H1 (cell line): ENCODE measurements around the gene USP10. TPM values are rescaled to one million over a fixed set of nuclear protein-coding genes. Genes with fewer than 3 reads are reported as not detected.
A peak's percentile ranks its signal among the peaks of the same experiment; 100 is the strongest.

Experiments used
- CTCF ChIA-PET: fragments of 300-600 bp; sonication (Branson Sonifier 250); formaldehyde crosslinking; loops from one replicate; lab custom pipeline; 2021; ENCODE audit not compliant: partially characterized antibody; lab: Charles Lee
- POLR2A ChIA-PET: fragments of 300-600 bp; sonication (Branson Sonifier 250); formaldehyde crosslinking; loops from one replicate; lab custom pipeline; 2021; ENCODE audit warnings: inconsistent platforms; ENCODE audit not compliant: partially characterized antibody; lab: Charles Lee
- DNase-seq, 2 experiments: peaks; one replicate each; pipeline versions ENCODE4 v3.0.0 to v3.0.0-alpha.2; 2010 to 2022; ENCODE audit warnings: low spot score in 2 of 2, low read depth in 1 of 2, mixed read lengths in 1 of 2
- FAIRE-seq: peaks from 2 replicates; lab custom pipeline; 2011; peaks lifted over from hg19 to GRCh38; lab: Jason Lieb, UNC
- H2AFZ ChIP-seq: 2 replicates; pipeline ENCODE4 v1.8.1; 2012; ENCODE audit warnings: low read length, inconsistent platforms
- H2AK5ac ChIP-seq: 2 replicates; pipeline ENCODE4 v1.6.1; 2013; ENCODE audit warnings: low read depth, low read length
- H2BK120ac ChIP-seq: replicated peaks from 2 replicates; pipeline ENCODE3; 2013; ENCODE audit warnings: low read depth, low read length, inconsistent platforms
- H2BK12ac ChIP-seq: 2 replicates; pipeline ENCODE4 v1.6.1; 2013; ENCODE audit warnings: low read depth, low read length
- H2BK15ac ChIP-seq: 2 replicates; pipeline ENCODE4 v1.6.1; 2013; ENCODE audit warnings: low read length
- H2BK20ac ChIP-seq: 2 replicates; pipeline ENCODE4 v1.6.1; 2013; ENCODE audit warnings: low read length
- H2BK5ac ChIP-seq: 2 replicates; pipeline ENCODE4 v1.6.1; 2013; ENCODE audit warnings: low read depth, low read length
- H3K14ac ChIP-seq: 2 replicates; pipeline ENCODE4 v1.6.1; 2013; ENCODE audit warnings: inconsistent platforms; ENCODE audit not compliant: insufficient read length
- H3K18ac ChIP-seq: 2 replicates; pipeline ENCODE4 v1.6.1; 2013; ENCODE audit warnings: low read length; ENCODE audit errors: extremely low read depth
- H3K23ac ChIP-seq: 2 replicates; pipeline ENCODE4 v1.6.1; 2013; ENCODE audit warnings: inconsistent platforms; ENCODE audit not compliant: insufficient read length
- H3K23me2 ChIP-seq: 2 replicates; pipeline ENCODE4 v1.6.1; 2013; ENCODE audit warnings: low read depth, low read length
- H3K27ac ChIP-seq: 2 replicates; pipeline ENCODE4 v1.6.1; 2011; ENCODE audit warnings: low read depth, low read length, inconsistent platforms
- H3K27me3 ChIP-seq, 4 experiments: replicated peaks in 1 of 4; 1 replicate in 1 of 4; 2 replicates in 3 of 4; pipeline versions ENCODE4 v1.6.1 to v1.8.1; 2011 to 2013; ENCODE audit warnings: low read length in 3 of 4, mild to moderate bottlenecking in 3 of 4, inconsistent platforms in 2 of 4, mixed read lengths in 2 of 4, moderate library complexity in 1 of 4; ENCODE audit not compliant: control insufficient read depth in 3 of 4, insufficient read depth in 3 of 4; ENCODE audit errors: extremely low read depth in 1 of 4
- H3K36me3 ChIP-seq, 4 experiments: 2 replicates each; pipeline versions ENCODE4 v1.6.1 to v1.8.1; 2011 to 2013; ENCODE audit warnings: mild to moderate bottlenecking in 4 of 4, low read length in 3 of 4, moderate library complexity in 2 of 4, control low read depth in 1 of 4, inconsistent platforms in 1 of 4; ENCODE audit not compliant: insufficient read depth in 4 of 4, control insufficient read depth in 2 of 4
- H3K4ac ChIP-seq: replicated peaks from 2 replicates; pipeline ENCODE3; 2013; ENCODE audit warnings: low read length, low read depth, mixed read lengths, inconsistent platforms; ENCODE audit not compliant: insufficient read length
- H3K4me1 ChIP-seq, 4 experiments: replicated peaks in 1 of 4; 1 replicate in 1 of 4; 2 replicates in 3 of 4; pipeline versions ENCODE4 v1.6.1 to v1.8.1; 2011 to 2013; ENCODE audit warnings: low read length in 3 of 4, inconsistent platforms in 2 of 4, mixed read lengths in 1 of 4; ENCODE audit not compliant: insufficient read depth in 4 of 4, control insufficient read depth in 3 of 4
- H3K4me2 ChIP-seq, 2 experiments: 2 replicates each; pipeline versions ENCODE4 v1.6.1 to v1.8.1; 2011 to 2013; ENCODE audit warnings: low read depth in 2 of 2, low read length in 2 of 2, control low read depth in 1 of 2, inconsistent platforms in 1 of 2, mild to moderate bottlenecking in 1 of 2; ENCODE audit not compliant: insufficient read depth in 1 of 2
- H3K4me3 ChIP-seq, 4 experiments: fragments of 200-600, 300-600 bp in 1 of 4; sonication (generic), shearing (Covaris generic), sonication (Bioruptor Twin) in 1 of 4; 2 replicates each; pipeline versions ENCODE4 v1.5.1 to v1.8.1; 2011 to 2016; ENCODE audit warnings: low read length in 4 of 4, low read depth in 3 of 4, control low read depth in 2 of 4, inconsistent platforms in 2 of 4, mild to moderate bottlenecking in 2 of 4, mixed read lengths in 1 of 4, moderate library complexity in 1 of 4; ENCODE audit not compliant: insufficient read depth in 2 of 4; ENCODE audit errors: extremely low read depth in 1 of 4
- H3K56ac ChIP-seq: replicated peaks from 2 replicates; pipeline ENCODE3; 2013; ENCODE audit warnings: low read depth, mild to moderate bottlenecking, mixed read lengths, low read length, inconsistent platforms; ENCODE audit not compliant: insufficient read length
- H3K79me1 ChIP-seq: 2 replicates; pipeline ENCODE4 v1.6.1; 2013; ENCODE audit warnings: low read depth, low read length, control low read depth
- H3K79me2 ChIP-seq, 2 experiments: 2 replicates each; pipeline versions ENCODE4 v1.6.1 to v1.8.1; 2012 to 2013; ENCODE audit warnings: low read length in 2 of 2, mild to moderate bottlenecking in 2 of 2, inconsistent platforms in 1 of 2; ENCODE audit not compliant: insufficient read depth in 2 of 2, control insufficient read depth in 1 of 2
- H3K9ac ChIP-seq, 4 experiments: replicated peaks in 1 of 4; 1 replicate in 1 of 4; 2 replicates in 3 of 4; pipeline versions ENCODE4 v1.6.1 to v1.8.1; 2011 to 2013; ENCODE audit warnings: low read depth in 3 of 4, low read length in 3 of 4, control low read depth in 2 of 4, mild to moderate bottlenecking in 2 of 4, moderate library complexity in 2 of 4, inconsistent platforms in 1 of 4; ENCODE audit errors: extremely low read depth in 1 of 4
- H3K9me3 ChIP-seq, 2 experiments: 2 replicates each; pipeline versions ENCODE4 v1.6.1 to v1.8.1; 2012 to 2013; ENCODE audit warnings: mild to moderate bottlenecking in 2 of 2, moderate library complexity in 2 of 2, control low read depth in 1 of 2, inconsistent platforms in 1 of 2, low read depth in 1 of 2, low read length in 1 of 2, mixed read lengths in 1 of 2; ENCODE audit not compliant: insufficient read depth in 2 of 2
- H4K20me1 ChIP-seq, 2 experiments: replicated peaks in 1 of 2; 2 replicates each; pipeline versions ENCODE3 to v1.8.1; 2011 to 2013; ENCODE audit warnings: inconsistent platforms in 2 of 2, low read length in 2 of 2, mild to moderate bottlenecking in 1 of 2; ENCODE audit not compliant: insufficient read depth in 2 of 2, control insufficient read depth in 1 of 2
- H4K5ac ChIP-seq: 2 replicates; pipeline ENCODE4 v1.6.1; 2013; ENCODE audit warnings: low read length, low read depth, mixed read lengths, inconsistent platforms; ENCODE audit not compliant: insufficient read length
- H4K8ac ChIP-seq: 2 replicates; pipeline ENCODE4 v1.8.0; 2013; ENCODE audit warnings: mild to moderate bottlenecking, moderate library complexity, low read length, inconsistent platforms; ENCODE audit not compliant: insufficient read depth; ENCODE audit errors: extremely low read depth
- H4K91ac ChIP-seq: replicated peaks from 2 replicates; pipeline ENCODE3; 2013; ENCODE audit warnings: low read length, mixed read lengths, inconsistent platforms; ENCODE audit not compliant: insufficient read length
- ATF3 ChIP-seq: IDR thresholded peaks from 2 replicates; pipeline ENCODE4 v1.6.1; 2011; ENCODE audit warnings: low read depth, mild to moderate bottlenecking, low read length; ENCODE audit not compliant: insufficient read depth
- BACH1 ChIP-seq: IDR thresholded peaks from 2 replicates; pipeline ENCODE4 v1.6.1; 2012; ENCODE audit warnings: low read length, improper control_type of control experiment
- EZH2 ChIP-seq: fragments of 200-600 bp; sonication (generic); IDR thresholded peaks from 2 replicates; pipeline ENCODE4 v1.7.1; 2012; ENCODE audit warnings: low read depth, mild to moderate bottlenecking, moderate library complexity, low read length, inconsistent platforms; ENCODE audit not compliant: severe bottlenecking
- MAX ChIP-seq: IDR thresholded peaks from 2 replicates; pipeline ENCODE4 v1.6.1; 2012; ENCODE audit warnings: inconsistent platforms
- POLR2A ChIP-seq, 2 experiments: IDR thresholded peaks; 1 replicate in 1 of 2; 2 replicates in 1 of 2; pipeline ENCODE4 v1.6.1; 2011; ENCODE audit warnings: low read depth in 2 of 2, low read length in 2 of 2, mild to moderate bottlenecking in 2 of 2; ENCODE audit errors: control extremely low read depth in 1 of 2
- WGBS, 2 experiments: shearing (Covaris generic) in 1 of 2; methylation state at CpG; one replicate each; pipeline versions ENCODE4 v1.1.6 to v1.1.7; 2013 to 2015; ENCODE audit warnings: low lambda C conversion rate in 2 of 2, mixed read lengths in 2 of 2, inconsistent platforms in 1 of 2, low coverage in 1 of 2, missing lambda C conversion rate in 1 of 2; ENCODE audit not compliant: insufficient replicate concordance in 2 of 2, insufficient coverage in 1 of 2, insufficient read length in 1 of 2; ENCODE audit errors: extremely low coverage in 1 of 2, missing lambda C conversion rate in 1 of 2; 5-methylcytosine and 5-hydroxymethylcytosine counted together
- polyA plus RNA-seq, 7 experiments: library from polyadenylated mRNA; depleted of rRNA in 3 of 7; stranded (reverse) in 5 of 7; unstranded in 2 of 7; fragments of >200 nt in 5 of 7; fragments of 200-250 nt in 2 of 7; gene quantifications; 1 replicate in 5 of 7; 2 replicates in 1 of 7; 4 replicates in 1 of 7; pipeline versions ENCODE4 v1.2.1 to v1.2.3, GENCODE V29; 2011 to 2013; ENCODE audit warnings: missing spikeins in 2 of 7, mixed read lengths in 2 of 7
- total RNA-seq: library from RNA; stranded (reverse); fragmentation: NEBNext Ultra II Directional; extraction: Animal tissue kit (Norgen Biotek cat#: 25700); gene quantifications from 2 replicates; pipeline ENCODE4 v1.2.1, GENCODE V29; 2021

The USP10 gene
- total and polyA plus RNA-seq, 2 of the 8 experiments (the other 6 are each of a cell fraction or from before 2014, with no cell fraction given): 171 to 195 TPM

GRCh38 chr16:84675884-84676283, 23.9 kb upstream of the USP10 start:
- H3K23ac ChIP-seq: no peak overlapping the region
- TF ChIP-seq POLR2A (IDR thresholded peaks at IDR 0.05; ENCODE audit: control extremely low read depth in 1 of 2, low read depth in 2 of 2, low read length in 2 of 2): no peak
- no peak for TF ChIP-seq ATF3
- TF ChIP-seq EZH2: no peak
- TF ChIP-seq BACH1: no peak
- TF ChIP-seq MAX: no peak
- TF ChIP-seq, all 59 proteins: peak for 0
- Histone ChIP-seq H3K18ac (no peak overlapping the region), H2BK5ac (no peak overlapping the region), H2BK15ac (no peak overlapping the region), H4K5ac (no peak overlapping the region), H3K23me2 (no peaks in the 10 kb centered on the region), H3K56ac (no peak overlapping the region), H4K8ac (no peak overlapping the region), H2BK12ac (no peak overlapping the region), H2AK5ac (0 out of 2 replicates have a peak overlapping the region, but pooled peaks have one; percentile 15), H4K20me1 (peaks cover 0 to 3% of the 10 kb centered on the region in 2 experiments), H2BK120ac (no peak overlapping the region), H2BK20ac (no peak overlapping the region), H3K14ac (no peak overlapping the region), H2AFZ (no peak overlapping the region), H3K4me1 (peaks cover 0 to 7% (median 3%) of the 10 kb centered on the region in 4 experiments; a peak in 4 of 7 replicates), H3K4me2 (no peak overlapping the region), H3K27ac (no peak overlapping the region), H3K79me2 (no peaks in the 10 kb centered on the region), H3K79me1 (no peaks in the 10 kb centered on the region), H3K36me3 (no peaks in the 10 kb centered on the region), H3K4me3 (no peak overlapping the region), H3K9ac (no peak overlapping the region), H4K91ac (no peak overlapping the region), H3K27me3 (no peaks in the 10 kb centered on the region), H3K4ac (no peak overlapping the region), H3K9me3 (no peaks in the 10 kb centered on the region)
- CTCF ChIA-PET: interaction anchor here (2.1 kb wide), 1 partner anchor 51 kb away, joined by 6 read pairs; no protein-coding TSS in a partner anchor
- FAIRE-seq (no peak), DNase-seq (no peak)
- POLR2A ChIA-PET: no interaction called here
- WGBS, 2 experiments: 89% methylated on average over 2 of the region's 2 CpGs; no CpG with 5 or more reads in 1 of the 2 experiments
